Activated CD8-positive, alpha-beta T cell treated with anti-CD3 and anti-CD28 coated beads for 36 hours (primary cell): ENCODE data around the gene TMEM259. TPM values are rescaled to one million over a fixed set of nuclear protein-coding genes. Genes with fewer than 3 reads are reported as not detected.

Experiments used
- ATAC-seq: fragments of 200-7000 bp; cut with Tn5 transposase; one replicate; pipeline ENCODE4 v1.10.0; 2021; ENCODE audit warnings: mild to moderate bottlenecking, moderate library complexity
- CTCF ChIA-PET: fragments of 350-600 bp; sonication (Branson Sonifier 250); formaldehyde crosslinking; loops from one replicate; lab custom pipeline; 2021; ENCODE audit warnings: antibody characterized with exemption; lab: Charles Lee
- POLR2A ChIA-PET: fragments of 350-600 bp; sonication (Branson Sonifier 250); formaldehyde crosslinking; loops from one replicate; lab custom pipeline; 2021; ENCODE audit warnings: antibody characterized with exemption; lab: Charles Lee
- DNase-seq: peaks from one replicate; pipeline ENCODE4 v3.0.0-alpha.2; 2020
- H3K27ac Mint-ChIP-seq: one replicate; pipeline ENCODE4 v1.8.0; 2021; ENCODE audit warnings: mild to moderate bottlenecking, mixed read lengths
- H3K27me3 Mint-ChIP-seq: one replicate; pipeline ENCODE4 v1.8.0; 2021; ENCODE audit warnings: mixed read lengths
- H3K36me3 Mint-ChIP-seq: one replicate; pipeline ENCODE4 v1.8.0; 2021; ENCODE audit warnings: low read depth, mixed read lengths
- H3K4me1 Mint-ChIP-seq: one replicate; pipeline ENCODE4 v1.8.0; 2021; ENCODE audit warnings: low read depth, mixed read lengths
- H3K4me3 Mint-ChIP-seq: one replicate; pipeline ENCODE4 v1.8.0; 2021; ENCODE audit warnings: mild to moderate bottlenecking, moderate library complexity, mixed read lengths
- H3K9me3 Mint-ChIP-seq: one replicate; pipeline ENCODE4 v1.8.0; 2021; ENCODE audit warnings: mixed read lengths
- intact Hi-C: fragments of 100-400 bp; cut with micrococcal nuclease; formaldehyde crosslinking; loops from one replicate; pipeline ENCODE4 v1.10.0; 2022
- total RNA-seq, 2 experiments: library from RNA; stranded (reverse); gene quantifications; one replicate each; pipeline ENCODE4 v1.2.3, GENCODE V29; 2021
- TF ChIP-seq, protein P1 (sequence below): fragments of 200-600 bp; IDR thresholded peaks from one replicate; pipeline ENCODE4 v1.8.0; 2022; ENCODE audit warnings: antibody characterized with exemption, mild to moderate bottlenecking

The TMEM259 gene
- total RNA-seq, 2 experiments from 2014 or later: 115 to 117 TPM

DNA sequence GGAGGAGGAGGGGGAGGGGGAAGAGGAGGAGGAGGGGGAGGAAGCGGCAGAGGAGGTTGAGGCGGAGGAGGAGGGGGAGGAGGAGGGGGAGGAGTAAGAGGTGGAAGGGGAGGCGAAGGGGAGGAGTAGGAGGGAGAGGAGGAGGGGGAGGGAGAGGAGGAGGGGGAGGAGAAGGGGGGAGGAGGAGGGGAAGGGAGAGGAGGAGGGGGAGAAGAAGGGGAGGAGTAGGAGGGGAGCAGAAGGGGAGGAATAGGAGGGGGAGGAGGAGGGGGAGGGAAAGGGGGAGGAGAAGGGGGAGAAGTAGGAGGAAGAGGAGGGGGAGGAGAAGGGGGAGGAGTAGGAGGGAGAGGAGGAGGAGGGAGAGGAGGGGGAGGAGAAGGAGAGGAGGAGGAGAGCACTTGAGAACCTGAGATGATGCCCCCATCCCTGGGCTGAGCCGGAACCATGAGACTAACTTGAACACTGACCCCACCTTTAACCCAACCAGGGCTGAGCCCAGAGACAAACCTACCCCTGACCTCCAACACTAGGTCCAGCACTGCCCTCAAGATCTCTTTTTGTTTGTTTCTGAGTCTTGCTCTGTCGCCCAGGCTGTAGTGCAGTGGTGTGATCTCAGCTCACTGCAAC lies 31.5 kb upstream of the TMEM259 start:
- POLR2A ChIA-PET: no interaction called here
- no peak for DNase-seq
- H3K27me3 Mint-ChIP-seq: no peaks in the 10 kb centered on the region
- TF ChIP-seq, protein P1, sequence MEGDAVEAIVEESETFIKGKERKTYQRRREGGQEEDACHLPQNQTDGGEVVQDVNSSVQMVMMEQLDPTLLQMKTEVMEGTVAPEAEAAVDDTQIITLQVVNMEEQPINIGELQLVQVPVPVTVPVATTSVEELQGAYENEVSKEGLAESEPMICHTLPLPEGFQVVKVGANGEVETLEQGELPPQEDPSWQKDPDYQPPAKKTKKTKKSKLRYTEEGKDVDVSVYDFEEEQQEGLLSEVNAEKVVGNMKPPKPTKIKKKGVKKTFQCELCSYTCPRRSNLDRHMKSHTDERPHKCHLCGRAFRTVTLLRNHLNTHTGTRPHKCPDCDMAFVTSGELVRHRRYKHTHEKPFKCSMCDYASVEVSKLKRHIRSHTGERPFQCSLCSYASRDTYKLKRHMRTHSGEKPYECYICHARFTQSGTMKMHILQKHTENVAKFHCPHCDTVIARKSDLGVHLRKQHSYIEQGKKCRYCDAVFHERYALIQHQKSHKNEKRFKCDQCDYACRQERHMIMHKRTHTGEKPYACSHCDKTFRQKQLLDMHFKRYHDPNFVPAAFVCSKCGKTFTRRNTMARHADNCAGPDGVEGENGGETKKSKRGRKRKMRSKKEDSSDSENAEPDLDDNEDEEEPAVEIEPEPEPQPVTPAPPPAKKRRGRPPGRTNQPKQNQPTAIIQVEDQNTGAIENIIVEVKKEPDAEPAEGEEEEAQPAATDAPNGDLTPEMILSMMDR: no peak
- no peak overlapping the region for H3K4me3 Mint-ChIP-seq
- H3K27ac Mint-ChIP-seq: peak overlapping the region; percentile 10
- H3K36me3 Mint-ChIP-seq: peaks cover 22% of the 10 kb centered on the region
- intact Hi-C loops: no loop called here
- CTCF ChIA-PET: interaction anchor here (2.2 kb wide), 1 partner anchor 12 kb away, joined by 5 read pairs; no protein-coding TSS in a partner anchor
- peaks cover 11% of the 10 kb centered on the region for H3K4me1 Mint-ChIP-seq
- ATAC-seq: no peak
- peaks cover 10% of the 10 kb centered on the region for H3K9me3 Mint-ChIP-seq

DNA sequence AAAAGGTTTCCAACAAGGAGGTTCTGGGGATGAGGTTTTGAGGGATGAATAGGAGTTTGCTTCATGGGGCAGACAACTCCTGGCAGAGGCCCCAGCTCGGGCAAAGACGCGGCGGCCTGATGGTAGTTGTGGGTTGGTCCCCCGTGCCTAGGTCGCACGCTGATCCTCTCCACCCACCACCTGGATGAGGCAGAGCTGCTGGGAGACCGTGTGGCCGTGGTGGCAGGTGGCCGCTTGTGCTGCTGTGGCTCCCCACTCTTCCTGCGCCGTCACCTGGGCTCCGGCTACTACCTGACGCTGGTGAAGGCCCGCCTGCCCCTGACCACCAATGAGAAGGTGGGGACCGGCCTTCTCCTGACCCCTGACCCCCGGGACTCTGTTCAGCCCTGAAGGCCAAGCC lies 30.9 kb upstream of the TMEM259 start:
- DNase-seq (no peak), ATAC-seq (no peak)
- TF ChIP-seq, protein P1: no peak
- CTCF ChIA-PET: no interaction called here
- H3K4me3 Mint-ChIP-seq: no peak overlapping the region
- H3K36me3 Mint-ChIP-seq: peaks cover 16% of the 10 kb centered on the region
- H3K4me1 Mint-ChIP-seq: peaks cover 9% of the 10 kb centered on the region
- POLR2A ChIA-PET: no interaction called here
- peaks cover 7% of the 10 kb centered on the region for H3K9me3 Mint-ChIP-seq
- intact Hi-C loops: no loop called here
- no peak overlapping the region for H3K27ac Mint-ChIP-seq
- H3K27me3 Mint-ChIP-seq: no peaks in the 10 kb centered on the region

DNA sequence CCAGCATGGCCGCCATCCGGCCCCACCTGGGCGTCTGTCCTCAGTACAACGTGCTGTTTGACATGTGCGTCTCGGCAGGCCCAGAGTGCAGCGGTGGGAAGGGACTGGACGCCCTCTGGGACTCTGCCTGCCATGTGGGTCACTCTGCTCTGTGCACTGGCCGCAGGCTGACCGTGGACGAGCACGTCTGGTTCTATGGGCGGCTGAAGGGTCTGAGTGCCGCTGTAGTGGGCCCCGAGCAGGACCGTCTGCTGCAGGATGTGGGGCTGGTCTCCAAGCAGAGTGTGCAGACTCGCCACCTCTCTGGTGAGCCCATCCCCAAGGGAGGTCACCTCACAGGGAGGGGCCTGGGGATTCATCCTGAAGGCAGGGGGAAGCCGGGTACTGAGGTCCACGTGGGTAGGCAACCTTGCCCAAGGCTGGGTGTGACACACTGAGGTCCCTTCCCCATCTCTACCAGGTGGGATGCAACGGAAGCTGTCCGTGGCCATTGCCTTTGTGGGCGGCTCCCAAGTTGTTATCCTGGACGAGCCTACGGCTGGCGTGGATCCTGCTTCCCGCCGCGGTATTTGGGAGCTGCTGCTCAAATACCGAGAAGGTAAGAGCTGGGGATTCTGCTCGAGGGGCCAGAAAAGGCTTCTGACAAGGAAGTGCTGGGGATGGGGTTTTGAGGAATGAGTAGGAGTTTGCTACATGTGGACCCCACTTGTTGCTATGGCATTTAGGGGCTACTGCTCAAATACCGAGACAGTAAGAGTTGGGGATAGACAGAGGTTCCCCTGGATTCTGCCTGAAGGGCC lies 30.3 kb upstream of the TMEM259 start:
- H3K36me3 Mint-ChIP-seq: peaks cover 10% of the 10 kb centered on the region
- H3K9me3 Mint-ChIP-seq: peaks cover under 1% of the 10 kb centered on the region
- H3K27me3 Mint-ChIP-seq: no peaks in the 10 kb centered on the region
- H3K4me1 Mint-ChIP-seq: peaks cover 9% of the 10 kb centered on the region
- TF ChIP-seq, protein P1: no peak
- DNase-seq (no peak), ATAC-seq (no peak)
- ChIA-PET POLR2A (interaction anchor here (1.0 kb wide), 1 partner anchor 8 kb away, joined by 5 read pairs; no protein-coding TSS in a partner anchor), CTCF (no interaction called here)
- no peak overlapping the region for H3K4me3 Mint-ChIP-seq
- H3K27ac Mint-ChIP-seq: no peak overlapping the region
- intact Hi-C loops: no loop called here

DNA sequence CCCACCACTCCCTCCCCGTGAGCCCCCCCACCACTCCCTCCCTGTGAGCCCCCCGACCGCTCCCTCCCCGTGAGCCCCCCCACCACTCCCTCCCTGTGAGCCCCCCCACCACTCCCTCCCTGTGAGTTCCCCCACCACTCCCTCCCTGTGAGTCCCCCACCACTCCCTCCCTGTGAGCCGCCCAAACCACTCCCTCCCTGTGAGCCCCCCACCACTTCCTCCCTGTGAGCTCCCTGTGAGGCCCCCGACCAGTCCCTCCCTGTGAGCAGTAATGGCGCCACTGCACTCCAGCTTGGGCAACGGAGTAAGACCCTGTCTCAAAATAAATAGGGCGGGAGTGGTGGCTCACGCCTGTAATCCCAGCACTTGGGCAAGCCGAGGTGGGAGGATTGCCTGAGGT lies 28.9 kb upstream of the TMEM259 start:
- no peaks in the 10 kb centered on the region for H3K27me3 Mint-ChIP-seq
- H3K4me1 Mint-ChIP-seq: peaks cover 11% of the 10 kb centered on the region
- no peak for DNase-seq
- no peaks in the 10 kb centered on the region for H3K9me3 Mint-ChIP-seq
- intact Hi-C loops: no loop called here
- TF ChIP-seq, protein P1: no peak
- no peak overlapping the region for H3K27ac Mint-ChIP-seq
- no peak for ATAC-seq
- CTCF ChIA-PET: no interaction called here
- peaks cover 5% of the 10 kb centered on the region for H3K36me3 Mint-ChIP-seq
- H3K4me3 Mint-ChIP-seq: no peak overlapping the region
- POLR2A ChIA-PET: interaction anchor here (1.1 kb wide), 1 partner anchor 16 kb away, joined by 3 read pairs; no protein-coding TSS in a partner anchor

DNA sequence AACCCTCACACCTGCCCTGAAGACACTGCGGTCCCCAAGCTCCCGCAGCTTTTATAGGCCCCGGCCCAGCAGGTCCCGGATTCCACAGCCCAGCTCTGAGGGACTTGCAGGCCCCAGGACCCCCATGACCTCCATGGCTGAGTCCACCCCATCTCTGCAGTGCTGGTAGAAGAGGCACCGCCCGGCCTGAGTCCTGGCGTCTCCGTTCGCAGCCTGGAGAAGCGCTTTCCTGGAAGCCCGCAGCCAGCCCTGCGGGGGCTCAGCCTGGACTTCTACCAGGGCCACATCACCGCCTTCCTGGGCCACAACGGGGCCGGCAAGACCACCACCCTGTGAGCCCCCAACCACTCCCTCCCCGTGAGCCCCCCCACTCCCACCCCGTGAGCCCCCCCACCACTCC lies 28.2 kb upstream of the TMEM259 start:
- ChIA-PET CTCF (interaction anchor here (1.3 to 1.6 kb wide), 2 partner anchors 9 to 10 kb away, joined by 6 read pairs; partner anchors contain the start of gene ABCA7), POLR2A (interaction anchor here (0.9 to 1.2 kb wide), 3 partner anchors 11 to 19 kb away, joined by 3 to 4 read pairs (median 3); no protein-coding TSS in a partner anchor)
- TF ChIP-seq, protein P1: no peak
- intact Hi-C loops: no loop called here
- H3K27me3 Mint-ChIP-seq: no peaks in the 10 kb centered on the region
- peaks cover 11% of the 10 kb centered on the region for H3K4me1 Mint-ChIP-seq
- DNase-seq: no peak
- H3K36me3 Mint-ChIP-seq: peaks cover 4% of the 10 kb centered on the region
- no peak for ATAC-seq
- no peak overlapping the region for H3K27ac Mint-ChIP-seq
- H3K4me3 Mint-ChIP-seq: no peak overlapping the region
- H3K9me3 Mint-ChIP-seq: no peaks in the 10 kb centered on the region
